RWPE2 (cell line): ENCODE results near the gene NRF1.

Experiments
- ATAC-seq: fragments of 200-7000 bp; cut with Tn5 transposase; 3 replicates; pipeline ENCODE4 v1.9.1; 2021; ENCODE audit warnings: low read depth
- DNase-seq: peaks from one replicate; pipeline ENCODE4 v3.0.0-alpha.2; 2020; ENCODE audit warnings: low spot score
- H3K27ac ChIP-seq: fragments of 450-650 bp; 2 replicates; pipeline ENCODE4 v1.5.1; 2017; ENCODE audit warnings: mild to moderate bottlenecking; ENCODE audit not compliant: poor library complexity, severe bottlenecking
- H3K27me3 ChIP-seq: fragments of 250-450 bp; sonication (Bioruptor Pico); 2 replicates; pipeline ENCODE4 v1.5.1; 2021; ENCODE audit warnings: mild to moderate bottlenecking, moderate library complexity; ENCODE audit not compliant: insufficient read depth, poor library complexity, severe bottlenecking
- H3K36me3 ChIP-seq: fragments of 250-450 bp; sonication (Bioruptor Pico); 2 replicates; pipeline ENCODE4 v1.5.1; 2020; ENCODE audit warnings: low read depth, mild to moderate bottlenecking, moderate library complexity
- H3K4me1 ChIP-seq: fragments of 250-450 bp; sonication (Bioruptor Pico); 2 replicates; pipeline ENCODE4 v1.5.1; 2021; ENCODE audit warnings: mild to moderate bottlenecking, moderate library complexity; ENCODE audit not compliant: insufficient read depth, poor library complexity, severe bottlenecking
- H3K4me3 ChIP-seq: fragments of 250-450 bp; sonication (Bioruptor Pico); 2 replicates; pipeline ENCODE4 v1.5.1; 2021; ENCODE audit warnings: mild to moderate bottlenecking, moderate library complexity; ENCODE audit not compliant: severe bottlenecking
- H3K9me3 ChIP-seq: fragments of 250-450 bp; sonication (Bioruptor Pico); 2 replicates; pipeline ENCODE4 v1.5.1; 2021; ENCODE audit warnings: mild to moderate bottlenecking, moderate library complexity; ENCODE audit not compliant: severe bottlenecking
- TF ChIP-seq, protein P1 (sequence below): fragments of 450-650 bp; IDR thresholded peaks from one replicate; pipeline ENCODE4 v1.5.1; 2017; ENCODE audit warnings: mild to moderate bottlenecking, moderate library complexity; ENCODE audit not compliant: poor library complexity, severe bottlenecking

Gene NRF1

DNA sequence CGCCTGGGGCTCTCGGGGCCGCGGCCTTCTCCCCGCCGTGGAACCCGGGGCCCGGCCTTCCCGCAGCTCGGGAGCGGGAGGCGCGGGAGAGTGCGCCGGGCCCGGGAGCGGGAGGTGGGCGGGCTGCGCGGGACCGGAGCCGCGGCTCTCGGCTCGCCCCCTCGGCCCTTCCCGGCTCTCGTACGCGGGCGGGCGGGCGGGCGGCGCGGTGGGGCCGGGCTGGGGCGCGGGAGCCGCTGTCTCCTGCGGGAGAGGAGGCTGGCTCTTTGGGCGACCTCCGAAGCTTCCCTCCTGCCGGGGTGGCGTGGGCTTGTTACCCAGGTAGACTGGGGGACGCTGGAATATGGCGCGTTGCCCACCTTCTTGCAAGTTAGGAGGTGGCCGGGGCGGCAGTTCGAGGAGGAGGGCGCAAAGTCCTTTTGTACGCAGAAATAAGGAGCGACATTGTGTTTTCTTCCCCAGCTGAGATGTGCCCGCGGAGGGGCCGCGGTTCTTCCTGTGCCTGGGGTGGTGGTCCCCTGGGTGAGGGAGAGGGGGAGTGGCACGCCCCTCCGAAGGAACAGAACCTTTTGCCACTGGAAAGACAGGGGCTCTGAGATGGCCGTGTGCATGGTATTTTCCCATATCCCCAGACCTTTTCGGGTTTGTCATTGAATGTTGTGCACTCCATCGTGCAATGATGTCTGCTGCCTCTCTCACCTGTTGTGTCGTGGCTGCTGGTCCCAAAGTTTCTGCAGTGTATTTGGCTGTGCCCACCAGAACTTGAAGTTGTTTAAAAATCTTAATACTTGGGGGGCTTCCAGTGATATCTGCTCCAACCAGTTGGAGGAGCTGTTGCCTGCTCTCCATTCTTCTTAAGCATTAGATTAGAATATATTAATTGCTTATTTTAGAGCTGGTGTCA lies 844 bp downstream of the NRF1 start:
- no peak for DNase-seq
- H3K4me1 ChIP-seq = peaks cover 21% of the 10 kb centered on the region
- ATAC-seq = peak; percentile 12
- TF ChIP-seq, protein P1, sequence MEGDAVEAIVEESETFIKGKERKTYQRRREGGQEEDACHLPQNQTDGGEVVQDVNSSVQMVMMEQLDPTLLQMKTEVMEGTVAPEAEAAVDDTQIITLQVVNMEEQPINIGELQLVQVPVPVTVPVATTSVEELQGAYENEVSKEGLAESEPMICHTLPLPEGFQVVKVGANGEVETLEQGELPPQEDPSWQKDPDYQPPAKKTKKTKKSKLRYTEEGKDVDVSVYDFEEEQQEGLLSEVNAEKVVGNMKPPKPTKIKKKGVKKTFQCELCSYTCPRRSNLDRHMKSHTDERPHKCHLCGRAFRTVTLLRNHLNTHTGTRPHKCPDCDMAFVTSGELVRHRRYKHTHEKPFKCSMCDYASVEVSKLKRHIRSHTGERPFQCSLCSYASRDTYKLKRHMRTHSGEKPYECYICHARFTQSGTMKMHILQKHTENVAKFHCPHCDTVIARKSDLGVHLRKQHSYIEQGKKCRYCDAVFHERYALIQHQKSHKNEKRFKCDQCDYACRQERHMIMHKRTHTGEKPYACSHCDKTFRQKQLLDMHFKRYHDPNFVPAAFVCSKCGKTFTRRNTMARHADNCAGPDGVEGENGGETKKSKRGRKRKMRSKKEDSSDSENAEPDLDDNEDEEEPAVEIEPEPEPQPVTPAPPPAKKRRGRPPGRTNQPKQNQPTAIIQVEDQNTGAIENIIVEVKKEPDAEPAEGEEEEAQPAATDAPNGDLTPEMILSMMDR = peak; percentile 74
- peak overlapping the region; percentile 68 for H3K27ac ChIP-seq
- H3K4me3 ChIP-seq = peak overlapping the region; percentile 75
- H3K36me3 ChIP-seq = peaks cover 19% of the 10 kb centered on the region
- H3K9me3 ChIP-seq = no peaks in the 10 kb centered on the region
- no peaks in the 10 kb centered on the region for H3K27me3 ChIP-seq

DNA sequence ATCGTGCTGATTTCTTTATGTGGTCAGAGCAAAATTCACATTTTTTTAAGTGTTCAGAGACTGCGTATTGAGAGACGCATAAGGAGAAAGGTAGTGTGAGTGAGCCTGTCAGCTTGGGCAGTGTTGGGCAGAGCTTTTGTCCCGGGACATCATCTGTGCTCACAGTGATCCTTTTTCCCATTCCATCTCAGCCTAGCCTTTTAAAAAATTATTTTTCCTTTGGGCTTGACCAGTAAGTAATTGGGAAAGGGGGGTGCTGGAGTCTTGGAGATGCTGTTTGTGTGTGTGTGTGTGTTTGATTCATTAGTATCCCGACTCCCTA lies 1.5 kb downstream of the NRF1 start:
- H3K4me1 ChIP-seq = peaks cover 21% of the 10 kb centered on the region
- H3K9me3 ChIP-seq = no peaks in the 10 kb centered on the region
- TF ChIP-seq, protein P1 = peak; percentile 45
- H3K4me3 ChIP-seq = peak overlapping the region; percentile 75
- DNase-seq = no peak
- H3K27ac ChIP-seq = peak overlapping the region; percentile 68
- no peak for ATAC-seq
- H3K27me3 ChIP-seq = no peaks in the 10 kb centered on the region
- H3K36me3 ChIP-seq = peaks cover 19% of the 10 kb centered on the region

DNA sequence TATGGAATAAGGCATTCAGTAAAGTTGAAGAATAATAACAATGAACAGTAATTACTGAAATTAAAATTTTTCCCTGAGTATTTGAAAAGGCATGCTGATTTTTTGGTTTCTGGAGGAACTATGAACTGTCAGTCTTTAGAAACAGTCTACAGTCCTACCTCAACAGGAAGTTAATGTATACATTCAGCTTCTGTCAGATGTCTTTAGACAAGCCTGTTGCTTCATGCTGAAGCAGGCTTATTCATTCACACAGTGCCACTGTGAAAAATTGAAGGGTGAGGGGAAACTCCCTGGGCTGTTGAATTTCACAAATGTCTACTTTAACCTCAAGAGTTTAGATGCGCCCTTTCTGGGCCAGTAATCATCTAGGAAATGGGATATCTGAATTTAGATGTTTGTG lies 3.5 kb downstream of the NRF1 start:
- no peaks in the 10 kb centered on the region for H3K27me3 ChIP-seq
- TF ChIP-seq, protein P1 = no peak
- peak overlapping the region; percentile 11 for H3K27ac ChIP-seq
- H3K9me3 ChIP-seq = no peaks in the 10 kb centered on the region
- ATAC-seq (peak; percentile 63), DNase-seq (no peak)
- H3K4me1 ChIP-seq = peaks cover 21% of the 10 kb centered on the region
- H3K36me3 ChIP-seq = peaks cover 7% of the 10 kb centered on the region
- no peak overlapping the region for H3K4me3 ChIP-seq

DNA sequence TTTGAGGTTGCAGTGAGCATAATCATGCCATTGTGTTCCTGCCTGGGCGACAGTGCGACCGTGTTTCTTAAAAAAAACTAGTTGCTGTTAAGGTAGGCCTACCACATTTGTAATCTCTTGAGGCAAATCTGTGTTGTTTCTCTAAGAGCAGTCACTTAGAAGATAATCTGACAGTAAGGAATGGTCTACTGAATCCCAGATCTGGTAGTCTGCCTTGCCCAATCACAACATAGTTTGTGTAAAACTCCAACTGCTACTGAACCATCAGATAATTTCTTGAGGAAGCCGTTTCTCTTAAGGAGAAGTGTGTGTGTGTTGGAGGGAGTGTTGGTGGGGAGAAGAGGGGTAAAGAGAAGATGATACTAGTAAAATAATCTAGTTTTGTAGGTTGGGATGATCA lies 5.0 kb downstream of the NRF1 start:
- Histone ChIP-seq H3K4me3 (no peak overlapping the region), H3K27ac (no peak overlapping the region), H3K4me1 (peaks cover 17% of the 10 kb centered on the region), H3K36me3 (no peaks in the 10 kb centered on the region; the same call in 1 of the 2 replicates), H3K27me3 (no peaks in the 10 kb centered on the region), H3K9me3 (no peaks in the 10 kb centered on the region)
- no peak for ATAC-seq
- TF ChIP-seq, protein P1 = no peak
- DNase-seq = no peak

DNA sequence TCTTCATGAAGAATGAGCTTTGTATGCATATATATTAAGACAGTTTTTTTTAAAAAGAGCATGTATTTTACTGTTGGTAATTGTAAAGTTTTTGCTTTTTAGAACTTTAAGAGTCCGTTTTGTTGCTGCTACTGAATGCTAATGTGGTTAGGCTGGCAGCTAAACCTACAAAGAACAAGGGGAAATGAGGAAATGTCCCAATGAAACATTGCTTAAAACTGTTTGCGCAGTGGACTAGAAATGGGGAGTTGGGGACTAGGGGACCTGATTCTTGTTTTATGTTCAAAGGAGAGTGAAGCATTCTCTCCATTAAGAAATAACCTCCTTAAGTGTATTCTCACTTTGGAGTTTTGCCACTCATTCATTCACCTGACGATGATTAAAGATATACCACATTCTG lies 5.7 kb downstream of the NRF1 start:
- Histone ChIP-seq H3K4me1 (peaks cover 17% of the 10 kb centered on the region), H3K27ac (no peak overlapping the region), H3K36me3 (no peaks in the 10 kb centered on the region; the same call in 1 of the 2 replicates), H3K4me3 (no peak overlapping the region), H3K27me3 (no peaks in the 10 kb centered on the region), H3K9me3 (no peaks in the 10 kb centered on the region)
- DNase-seq (no peak), ATAC-seq (no peak)
- TF ChIP-seq, protein P1 = no peak
